NCI-H2227 (cell line): Measurements from ENCODE around the gene DLL4.
"Not testable (repeated sequence)": the region's sequence is repeated elsewhere in the genome, so short reads cannot be mapped to it uniquely, and the experiment has no call there.

ENCODE experiments used
- DNase-seq: peaks from one replicate; lab custom pipeline; 2025; ENCODE audit not compliant: unreplicated experiment; lab: John Stamatoyannopoulos, UW

Gene DLL4

DNA sequence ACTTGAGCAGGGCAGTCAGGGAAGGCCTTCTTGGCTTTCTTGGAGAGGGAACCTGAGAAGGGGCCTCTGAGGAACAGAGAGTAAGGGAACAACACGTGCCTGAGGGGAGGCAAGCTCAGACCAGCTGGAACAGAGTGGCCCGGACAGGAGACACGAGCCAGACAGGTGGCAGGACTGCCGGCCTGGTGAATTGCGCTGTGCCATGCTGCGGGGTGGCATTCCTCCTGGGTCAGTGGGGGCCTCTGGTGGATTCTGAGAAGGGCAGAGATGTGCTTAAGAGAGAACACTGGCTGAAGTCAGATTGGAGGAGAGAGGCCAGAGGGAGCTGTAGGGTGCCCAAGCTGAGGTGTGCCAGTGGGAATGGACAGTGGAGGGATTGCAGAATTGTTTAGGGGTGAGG lies 29.0 kb downstream of the DLL4 start:
- DNase-seq: no peak

DNA sequence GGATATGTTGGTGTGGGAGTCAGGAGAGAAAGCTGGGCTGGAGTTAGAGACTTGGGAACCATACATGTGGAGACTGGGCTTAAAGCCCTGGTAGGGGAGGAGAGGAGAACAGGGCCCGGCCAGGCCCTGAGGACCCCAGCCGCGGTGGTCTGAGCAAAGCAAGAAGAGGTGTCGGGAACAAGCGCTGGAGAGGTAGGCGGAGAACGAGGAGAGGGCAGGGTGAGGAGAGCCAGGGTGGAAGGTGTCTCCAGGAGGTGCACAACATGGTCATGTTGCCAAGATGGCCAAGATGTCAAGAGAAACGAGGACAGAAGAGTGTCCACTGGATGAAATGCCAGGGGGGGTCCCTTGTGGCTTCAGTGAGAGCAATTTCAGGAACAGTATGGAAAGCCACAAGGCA lies 29.6 kb downstream of the DLL4 start:
- no peak for DNase-seq

DNA sequence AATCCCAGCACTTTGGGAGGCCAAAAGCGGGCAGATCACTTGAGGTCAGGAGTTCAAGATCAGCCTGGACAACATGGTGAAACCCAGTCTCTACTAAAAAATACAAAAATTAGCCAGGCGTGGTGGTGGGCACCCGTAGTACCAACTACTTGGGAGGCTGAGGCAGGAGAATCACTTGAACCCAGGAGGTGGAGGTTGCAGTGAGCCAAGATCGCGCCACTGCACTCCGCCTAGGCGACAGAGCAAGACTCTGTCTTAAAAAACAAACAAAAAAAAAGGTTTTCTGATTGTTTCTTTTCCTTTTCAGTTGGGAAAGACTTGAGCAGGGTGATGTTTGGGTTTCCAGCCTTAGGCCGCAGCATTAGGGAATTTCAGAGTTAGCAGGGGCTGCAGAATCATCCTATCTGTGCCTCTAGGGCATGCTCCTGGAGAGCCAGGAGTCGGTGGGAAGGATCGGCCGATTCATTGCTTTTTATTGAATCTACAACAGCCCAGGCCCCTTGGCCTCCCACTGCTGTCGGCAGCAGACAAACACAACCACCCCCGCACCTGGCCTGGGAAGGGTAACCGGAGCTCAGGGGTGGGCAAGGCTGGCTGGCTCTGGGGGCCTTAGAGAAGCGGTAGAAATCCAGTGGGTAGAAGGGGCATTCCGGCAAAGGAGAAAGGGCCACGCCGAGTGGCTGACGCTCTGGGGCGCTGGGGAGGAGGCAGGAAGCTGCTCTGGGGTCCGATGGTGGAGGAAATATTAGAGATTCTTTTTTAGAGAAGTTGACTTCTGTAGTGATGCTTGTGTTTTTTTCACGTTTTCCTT lies 30.4 kb downstream of the DLL4 start:
- DNase-seq: no peak

DNA sequence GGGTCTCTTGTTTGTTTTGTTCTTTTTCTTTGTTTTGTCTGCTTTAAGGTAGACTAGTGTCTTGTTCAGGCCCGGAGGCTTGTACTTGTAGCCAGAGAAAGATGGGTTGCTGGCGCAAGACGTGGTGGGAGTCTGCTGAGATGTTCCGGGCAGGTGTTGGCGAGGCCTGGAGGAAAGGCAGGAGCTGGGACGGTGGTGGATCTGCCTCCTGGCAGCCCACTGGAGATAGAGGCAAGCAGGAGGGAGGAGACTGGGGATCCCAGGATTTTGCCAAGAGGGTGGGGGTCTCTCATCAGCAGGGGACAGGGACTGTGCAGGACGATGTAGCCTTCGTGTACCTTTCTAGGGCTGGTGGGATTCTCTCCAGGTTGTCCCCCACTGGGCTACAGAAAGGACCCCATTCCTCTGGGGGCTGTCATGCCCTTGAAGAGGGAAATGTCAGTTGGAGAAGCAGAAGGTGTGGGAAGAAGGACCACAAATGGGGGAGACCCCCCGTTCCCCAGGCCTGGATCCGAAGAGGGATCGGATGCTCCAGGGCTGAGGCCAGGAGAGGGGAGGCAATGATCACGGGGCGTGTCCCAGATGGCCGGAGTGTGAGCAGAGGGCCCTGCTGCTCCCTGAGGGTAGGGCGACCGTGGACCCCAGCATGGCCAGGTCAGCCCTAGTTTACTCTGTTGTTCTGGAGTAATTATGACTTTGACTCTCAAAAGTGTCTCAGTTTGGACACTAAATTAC lies 31.2 kb downstream of the DLL4 start:
- DNase-seq: no peak

DNA sequence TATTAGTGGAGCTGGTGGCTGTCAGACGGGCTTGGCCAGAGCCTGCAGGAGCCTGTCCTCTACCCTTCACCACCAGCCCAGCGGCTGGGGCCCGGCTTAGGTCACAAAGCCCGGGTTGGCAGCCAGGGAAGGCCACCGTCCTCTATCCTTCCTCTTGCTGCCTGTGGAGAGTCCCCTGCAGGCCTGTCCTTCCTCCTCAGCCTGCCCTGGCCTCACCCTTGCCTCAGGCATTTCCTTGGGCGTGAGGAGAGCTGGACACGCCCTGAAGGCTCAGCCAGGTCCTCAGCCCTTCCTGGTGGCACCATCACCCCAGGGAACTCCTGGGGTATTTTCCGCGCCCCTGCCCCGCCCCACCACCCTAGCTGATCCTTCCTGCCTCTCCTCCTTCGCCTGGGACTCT lies 31.8 kb downstream of the DLL4 start:
- DNase-seq: no peak

DNA sequence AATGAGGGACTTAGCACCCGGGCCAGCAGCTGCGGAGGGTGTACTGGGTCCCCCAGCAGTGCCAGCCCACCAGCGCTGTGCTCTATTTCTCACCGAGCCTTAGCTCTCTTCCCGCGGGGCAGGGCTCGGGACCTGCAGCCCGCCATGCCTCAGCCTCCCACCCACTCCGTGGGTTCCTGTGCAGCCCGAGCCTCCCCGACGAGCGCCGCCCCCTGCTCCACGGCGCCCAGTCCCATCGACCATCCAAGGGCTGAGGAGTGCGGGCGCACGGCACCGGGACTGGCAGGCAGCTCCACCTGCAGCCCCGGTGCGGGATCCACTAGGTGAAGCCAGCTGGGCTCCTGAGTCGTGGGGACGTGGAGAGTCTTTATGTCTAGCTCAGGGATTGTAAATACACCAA lies 32.6 kb downstream of the DLL4 start:
- DNase-seq: not testable (repeated sequence)

DNA sequence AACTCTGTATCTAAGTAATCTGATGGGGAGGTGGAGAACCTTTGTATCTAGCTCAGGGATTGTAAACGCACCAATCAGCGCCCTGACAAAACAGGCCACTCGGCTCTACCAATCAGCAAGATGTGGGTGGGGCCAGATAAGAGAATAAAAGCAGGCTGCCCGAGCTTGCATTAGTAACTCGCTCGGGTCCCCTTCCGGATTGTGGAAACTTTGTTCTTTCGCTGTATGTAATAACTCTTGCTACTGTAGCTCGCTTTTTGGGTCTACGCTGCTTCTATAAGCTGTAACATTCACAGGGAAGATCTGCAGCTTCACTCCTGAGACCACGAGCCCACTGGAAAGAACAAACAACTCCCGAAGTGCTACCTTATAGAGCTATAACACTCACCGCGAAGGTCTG lies 33.2 kb downstream of the DLL4 start:
- DNase-seq: not testable (repeated sequence)

DNA sequence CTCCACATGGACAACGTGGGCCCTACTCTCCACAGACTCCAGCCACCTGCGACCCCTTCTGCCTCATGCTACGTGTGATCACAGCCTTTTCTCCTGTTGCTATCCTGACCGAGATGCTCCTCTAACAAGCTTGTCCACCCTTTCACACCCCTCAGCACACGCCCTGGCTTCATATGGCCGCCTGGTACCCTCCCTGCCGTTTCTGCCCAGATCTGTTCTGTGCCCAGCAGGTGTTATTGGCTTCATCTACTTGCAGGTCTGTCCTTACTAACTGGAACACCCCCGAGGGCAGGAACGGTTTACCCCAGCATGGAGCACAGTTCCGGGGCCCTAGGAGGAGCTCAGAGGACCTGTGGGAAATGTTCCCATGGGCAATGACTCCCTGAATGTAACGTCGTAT lies 34.1 kb downstream of the DLL4 start:
- no peak for DNase-seq

DNA sequence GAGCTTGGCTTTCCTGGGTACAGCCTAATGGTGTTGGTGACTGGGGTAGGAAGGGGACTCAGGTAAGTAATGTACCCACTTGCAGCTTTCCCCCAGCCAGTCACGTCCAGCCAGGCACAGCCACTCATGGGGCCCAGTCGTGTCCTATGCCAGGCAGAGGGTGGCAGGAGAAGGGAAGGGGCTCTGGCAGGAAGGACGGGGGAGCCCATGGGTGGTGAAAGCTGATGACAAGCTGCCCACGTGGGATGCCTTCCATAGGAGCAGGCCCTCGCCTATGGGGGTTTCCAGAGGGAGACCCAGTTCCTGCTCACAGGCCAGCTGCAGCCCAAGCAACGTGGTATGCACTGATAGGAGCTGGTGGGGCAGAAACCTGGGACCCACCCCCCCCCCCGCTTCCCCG lies 34.9 kb downstream of the DLL4 start:
- no peak for DNase-seq

DNA sequence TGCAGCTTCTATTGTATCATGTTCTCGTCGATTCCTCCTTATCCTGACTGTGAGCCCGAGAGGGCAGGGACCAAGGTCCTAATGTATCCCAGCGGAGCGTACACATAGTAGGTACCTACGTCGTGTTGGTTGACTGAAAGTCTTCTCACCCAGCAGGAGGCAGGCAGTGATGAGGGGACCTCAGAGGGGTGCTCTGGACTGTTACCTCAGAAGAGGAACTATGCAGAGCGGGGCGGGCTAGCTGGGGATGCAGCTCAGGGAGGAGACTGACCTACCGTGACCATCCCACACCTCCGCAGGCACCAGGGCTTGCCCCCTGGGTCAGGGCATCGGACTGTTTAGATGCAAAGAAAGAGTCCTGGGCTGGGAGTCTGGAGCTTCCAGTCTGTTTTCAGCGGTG lies 35.5 kb downstream of the DLL4 start:
- DNase-seq: no peak

DNA sequence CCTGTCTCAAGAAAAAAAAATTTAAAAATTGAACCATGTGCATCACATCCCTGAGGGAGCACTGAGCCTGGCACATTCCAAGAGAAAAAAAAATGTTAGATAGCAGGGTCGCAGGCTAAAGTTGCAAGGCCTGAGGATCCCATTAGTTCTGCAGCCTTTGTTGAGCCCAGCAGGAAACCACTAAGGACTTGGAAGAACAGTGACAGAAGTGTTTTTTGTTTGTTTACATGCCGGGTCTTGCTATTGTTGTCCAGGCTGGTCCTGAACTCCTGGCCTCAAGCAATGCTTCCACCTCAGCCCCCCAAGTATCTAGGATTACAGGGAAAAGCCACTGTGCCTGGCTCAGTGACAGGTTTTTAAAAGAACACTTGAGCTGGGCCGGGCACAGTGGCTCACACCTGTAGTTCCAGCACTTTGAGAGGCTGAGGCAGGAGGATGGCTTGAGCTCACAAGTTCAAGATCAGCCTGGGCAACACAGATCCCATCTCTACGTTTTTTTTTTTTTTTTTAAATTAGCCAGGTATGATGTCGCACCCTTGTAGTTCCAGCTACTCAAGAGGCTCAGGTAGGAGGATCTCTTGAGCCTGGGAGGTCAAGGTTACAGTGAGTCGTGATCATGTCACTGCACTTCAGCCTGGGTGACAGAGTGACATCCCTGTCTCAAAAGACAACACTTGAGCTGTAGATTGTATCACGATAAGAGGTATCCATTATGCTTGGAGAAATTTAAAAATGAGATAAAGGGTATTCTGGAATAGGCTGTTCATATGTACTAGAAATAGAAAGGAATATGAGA lies 39.3 kb downstream of the DLL4 start:
- no peak for DNase-seq

DNA sequence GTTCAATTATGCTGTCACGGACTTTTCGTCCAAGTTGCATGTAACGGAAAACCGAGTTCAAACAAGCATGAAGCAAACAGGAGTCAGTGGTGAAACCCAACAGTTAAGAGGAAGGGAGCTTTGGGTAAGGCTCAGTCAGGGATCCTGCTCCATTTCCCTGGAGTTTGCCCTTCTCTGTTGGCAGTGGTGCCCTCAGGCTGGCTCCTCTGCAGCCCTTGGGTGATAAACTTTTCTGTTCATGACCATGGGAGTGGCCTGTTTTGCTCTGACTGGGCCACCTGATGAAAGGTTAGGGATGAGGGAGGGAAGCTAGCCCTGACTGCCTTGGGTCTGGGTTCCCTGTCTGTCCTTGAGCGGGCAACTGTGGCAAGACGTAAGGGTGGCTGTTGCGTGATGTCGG lies 40.2 kb downstream of the DLL4 start:
- no peak for DNase-seq

DNA sequence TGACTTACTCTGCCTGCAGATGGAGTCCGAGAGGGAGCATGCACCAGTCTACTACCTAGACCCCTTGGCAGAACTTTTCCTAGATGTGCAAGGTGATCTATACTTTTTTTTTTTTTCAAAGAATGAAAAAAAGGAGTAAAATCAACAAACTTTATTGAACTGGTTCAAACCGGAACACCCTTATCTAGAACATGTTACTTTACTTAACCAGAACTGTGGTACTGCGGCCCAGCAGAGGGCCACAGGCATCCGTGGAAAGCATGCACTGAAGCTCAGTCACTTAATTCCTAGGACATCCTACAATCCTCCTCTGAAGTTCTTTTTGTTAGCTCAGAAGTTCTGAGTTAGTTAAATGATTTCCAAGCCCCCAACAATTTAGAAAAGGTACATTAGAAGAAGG lies 45.7 kb downstream of the DLL4 start:
- no peak for DNase-seq

DNA sequence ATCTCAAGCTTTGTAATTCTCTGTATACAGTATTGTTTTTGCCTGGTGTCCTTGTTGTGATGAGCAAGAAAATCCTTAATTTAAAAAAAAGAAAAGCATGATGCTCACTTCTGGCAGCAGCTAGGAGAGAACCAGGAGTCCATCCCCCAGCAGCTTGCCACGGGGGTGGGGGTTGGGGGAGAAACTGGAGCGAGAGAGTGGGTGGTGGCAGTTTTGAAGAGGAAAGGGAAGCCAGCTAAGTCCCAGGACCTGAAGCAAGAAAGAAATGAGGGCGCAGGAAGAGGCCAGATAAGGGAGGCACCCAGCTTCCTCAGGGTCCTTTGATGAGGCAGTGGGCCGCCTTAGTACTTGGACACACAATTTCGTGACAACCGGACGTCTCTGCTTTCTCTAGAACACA lies 47.7 kb downstream of the DLL4 start:
- DNase-seq: no peak

DNA sequence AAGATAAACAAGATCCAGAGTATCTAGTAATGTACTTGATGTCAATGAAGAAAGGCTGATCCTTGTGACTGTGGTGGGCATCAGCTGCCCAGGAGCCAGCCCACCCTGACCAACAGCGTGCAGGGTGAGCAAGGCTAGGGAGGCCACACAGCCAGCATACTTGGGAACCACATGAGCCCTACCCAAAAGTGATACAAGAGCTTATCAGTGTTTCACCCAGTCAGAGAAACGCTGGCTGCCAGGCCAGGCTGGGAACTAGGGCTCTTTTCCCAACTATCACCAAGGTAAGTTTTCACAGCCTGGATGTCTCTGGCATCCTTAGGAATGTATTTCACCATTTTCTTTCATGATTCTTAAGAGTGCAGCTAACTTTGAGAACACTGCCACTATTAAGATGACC lies 49.0 kb downstream of the DLL4 start:
- DNase-seq: no peak

DNA sequence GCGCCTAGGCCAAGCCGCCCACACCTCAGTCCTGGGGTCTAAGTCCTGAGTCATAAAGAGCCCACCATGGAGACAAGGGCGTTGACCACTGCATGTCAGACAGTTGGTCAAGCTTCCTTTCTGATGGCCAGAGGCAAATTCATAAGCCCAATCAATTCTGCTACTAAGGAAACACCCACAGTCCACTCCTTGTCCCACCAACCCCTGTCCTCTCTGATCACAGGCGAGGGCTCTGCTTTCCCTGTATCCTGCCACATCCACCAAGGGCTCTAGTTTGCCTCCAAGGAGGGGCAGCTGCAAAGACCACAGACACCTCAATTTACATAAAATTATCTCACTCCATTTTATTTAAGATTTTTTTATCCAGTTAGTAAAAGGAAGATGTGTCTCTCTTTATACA lies 49.4 kb downstream of the DLL4 start:
- DNase-seq: no peak

DNA sequence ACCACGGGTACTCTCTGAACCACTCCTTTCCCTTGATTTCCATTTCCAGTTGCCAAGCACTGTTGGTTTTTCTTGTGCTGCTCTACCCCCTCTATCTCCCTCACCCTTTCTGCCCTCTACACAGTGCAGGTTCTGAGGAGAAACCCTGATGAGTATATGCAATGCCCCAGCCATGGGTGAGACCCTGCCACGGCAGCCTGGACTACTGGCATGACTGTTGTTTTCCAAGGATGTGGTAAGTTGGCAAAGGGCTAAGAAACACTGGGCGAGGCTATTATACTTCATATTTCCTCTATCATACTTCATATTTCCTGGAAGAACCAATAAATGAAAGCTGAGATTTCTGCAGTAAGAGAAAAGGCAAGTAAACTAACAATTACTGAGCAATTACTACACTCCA lies 52.0 kb downstream of the DLL4 start:
- no peak for DNase-seq

DNA sequence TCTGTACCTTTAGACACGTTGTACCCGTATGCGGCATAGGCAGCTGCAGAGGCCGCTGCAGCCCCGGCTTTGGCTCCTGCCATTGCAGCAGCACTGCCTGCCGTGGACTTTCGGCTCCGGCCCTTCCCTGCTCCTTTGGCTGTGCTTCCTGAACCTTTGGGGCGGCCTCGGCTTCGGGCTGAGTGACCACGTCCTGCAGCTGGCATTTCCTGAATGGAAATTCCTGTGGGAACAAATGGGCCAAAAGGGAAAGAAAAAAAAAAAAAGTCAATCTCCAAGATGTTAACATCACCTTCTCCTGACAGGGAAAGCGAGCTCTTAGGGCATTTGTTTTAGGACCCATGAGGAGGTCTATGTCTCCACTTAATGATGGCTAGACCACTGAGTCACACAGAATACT lies 53.7 kb downstream of the DLL4 start:
- DNase-seq: no peak

DNA sequence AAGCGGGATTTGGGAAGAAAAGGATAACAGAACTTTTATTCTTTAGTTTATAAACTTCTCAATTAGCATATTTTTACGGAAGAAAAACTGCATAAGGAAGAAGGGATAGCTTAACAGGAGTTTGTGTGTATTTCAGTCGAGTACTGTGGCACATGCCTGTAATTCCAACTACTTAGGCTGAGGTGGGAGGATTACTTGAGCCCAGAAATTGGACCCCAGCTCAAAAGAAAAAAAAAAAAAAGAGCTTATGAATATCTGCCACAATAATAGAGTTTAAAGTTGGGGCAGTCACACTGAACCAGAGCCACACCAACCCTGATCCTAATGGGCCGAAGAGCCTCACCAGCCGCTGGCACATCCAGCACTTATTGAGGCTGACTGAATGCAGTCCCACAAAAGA lies 55.3 kb downstream of the DLL4 start:
- DNase-seq: no peak

DNA sequence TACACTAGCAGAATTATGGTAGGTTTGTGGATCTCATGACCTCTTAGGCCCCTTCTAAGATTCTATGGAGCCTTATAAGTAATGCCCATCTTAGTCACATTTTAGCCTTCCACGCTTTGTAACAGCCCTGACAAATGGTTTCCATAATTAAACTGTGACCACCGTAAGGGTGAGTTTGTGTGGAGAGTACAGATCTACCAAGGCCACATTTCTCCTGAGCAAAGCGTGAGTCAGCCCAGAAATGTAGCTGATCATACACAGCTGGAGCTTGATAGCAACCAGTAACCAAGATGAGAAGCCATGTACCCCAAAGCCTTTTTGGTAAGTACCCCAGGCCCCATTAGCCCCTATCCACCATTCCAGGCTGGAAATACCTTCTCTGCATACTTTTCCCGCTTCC lies 55.8 kb downstream of the DLL4 start:
- no peak for DNase-seq

DNA sequence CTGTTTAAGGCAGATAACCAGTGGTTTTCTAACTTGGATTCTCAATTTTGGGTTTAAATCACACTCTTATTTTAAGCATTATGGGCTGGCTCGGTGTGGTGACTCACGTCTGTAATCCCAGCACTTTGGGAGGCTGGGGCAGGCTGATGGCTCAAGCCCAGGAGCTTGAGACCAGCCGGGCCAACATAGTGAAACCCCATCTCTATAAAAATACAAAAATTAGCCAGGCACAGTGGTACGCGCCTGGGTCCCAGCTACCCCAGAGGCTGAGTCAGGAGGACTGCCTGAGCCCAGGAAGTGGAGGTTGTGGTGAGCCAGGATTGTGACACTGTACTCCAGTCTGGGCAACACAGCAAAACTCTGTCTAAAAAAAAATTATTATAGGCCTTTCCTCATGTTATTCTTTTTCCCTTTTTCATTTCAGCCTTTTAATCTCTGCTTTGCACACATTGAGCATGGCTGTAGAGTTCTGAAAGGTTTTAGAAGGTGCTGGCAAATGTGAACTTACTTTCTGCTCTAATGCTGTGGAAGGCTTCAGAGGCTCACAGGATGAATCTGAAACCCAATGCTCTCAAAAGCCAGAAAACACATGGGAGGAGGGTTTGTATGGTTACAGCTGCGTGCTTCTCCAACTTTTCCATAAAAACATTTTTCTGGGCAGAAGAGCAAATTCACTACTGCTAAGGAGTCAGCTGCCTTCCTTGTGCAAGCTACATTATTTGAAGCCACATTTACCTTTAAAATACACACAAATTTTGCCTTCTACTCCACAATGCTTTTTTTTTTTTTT lies 56.6 kb downstream of the DLL4 start:
- DNase-seq: no peak
